Stimulated activated CD4-positive, alpha-beta T cell treated with anti-CD3 and anti-CD28 coated beads, Interleukin-4, amount 100 ng/mL, for 24 hours (primary cell): Measurements from ENCODE around the gene SERTAD4.
"Not testable (repeated sequence)": the region's sequence is repeated elsewhere in the genome, so short reads cannot be mapped to it uniquely, and the experiment has no call there.

ENCODE experiments used
- DNase-seq: peaks from one replicate; pipeline ENCODE4 v3.0.0-alpha.2; 2020

SERTAD4 gene

DNA sequence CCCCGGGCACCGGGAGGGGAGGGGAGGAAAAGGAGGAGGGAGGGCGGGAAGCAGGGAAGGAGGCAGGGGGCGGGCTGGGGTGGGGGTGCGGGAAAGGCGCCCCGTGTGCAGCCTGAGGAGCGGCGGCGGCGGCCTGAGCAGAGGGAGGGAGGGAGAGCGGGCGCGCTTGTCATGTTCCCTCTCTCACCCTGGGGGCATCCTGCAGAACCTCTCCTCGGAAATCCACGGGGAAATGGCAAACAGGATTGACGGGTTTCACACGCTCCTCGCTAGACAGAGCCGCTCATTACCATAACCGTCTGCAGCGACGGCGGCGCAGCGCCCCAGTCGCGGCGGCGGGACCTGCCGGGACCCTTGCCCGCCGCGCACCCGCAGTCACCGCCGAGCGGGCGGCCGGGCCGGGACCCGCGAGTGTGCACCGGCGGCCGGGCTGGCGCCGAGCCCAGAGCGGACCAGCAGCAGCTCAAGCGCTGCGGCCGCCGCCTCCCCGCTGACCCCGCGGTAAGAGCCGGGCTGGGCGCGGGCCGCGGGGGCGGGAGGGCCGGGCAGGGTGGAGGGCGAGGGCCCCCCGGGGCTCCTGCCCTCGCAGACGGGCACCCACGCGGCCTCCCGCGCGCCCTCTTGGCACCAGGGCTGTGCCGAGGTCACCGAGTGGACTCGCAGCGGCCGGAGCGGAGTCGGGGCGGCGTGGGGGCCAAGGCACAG lies at the start of gene SERTAD4:
Gene SERTAD4 (plus strand): TSS at position 286 of the 705 bp plus-strand sequence. CDS start 5,165 bp downstream, outside the sequence.
- DNase-seq = no peak

GRCh38 chr1:210185063-210185462 lies 47.5 kb upstream of the SERTAD4 start:
- no peak for DNase-seq

DNA sequence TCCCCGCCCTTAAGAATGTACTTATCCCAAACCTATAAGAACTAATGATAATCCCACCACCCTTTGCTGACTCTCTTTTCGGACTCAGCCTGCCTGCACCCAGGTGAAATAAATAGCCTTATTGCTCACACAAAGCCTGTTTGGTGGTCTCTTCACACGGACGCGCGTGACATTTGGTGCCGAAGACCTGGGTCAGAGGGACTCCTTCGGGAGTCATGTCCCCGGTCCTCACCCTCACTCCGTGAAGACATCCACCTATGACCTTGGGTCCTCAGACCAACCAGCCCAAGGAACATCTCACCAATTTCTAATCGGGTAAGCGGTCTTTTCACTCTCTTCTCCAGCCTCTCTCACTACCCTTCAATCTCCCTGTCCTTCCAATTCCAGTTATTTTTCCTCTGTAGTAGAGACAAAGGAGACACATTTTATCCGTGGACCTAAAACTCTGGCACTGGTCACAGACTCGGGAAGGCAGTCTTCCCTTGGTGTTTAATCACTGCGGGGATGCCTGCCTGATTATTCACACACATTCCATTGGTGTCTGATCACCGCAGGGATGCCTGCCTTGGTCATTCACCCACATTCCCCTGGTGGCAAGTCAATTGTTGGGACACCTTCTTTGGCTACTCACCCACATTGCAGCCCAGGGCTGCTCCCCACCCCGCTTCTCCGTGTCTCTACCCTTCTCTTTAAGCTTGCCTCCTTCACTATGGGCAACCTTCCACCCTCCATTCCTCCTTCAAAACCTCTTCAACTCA lies 44.6 kb upstream of the SERTAD4 start:
- not testable (repeated sequence) for DNase-seq

GRCh38 chr1:210189426-210189825 lies 43.2 kb upstream of the SERTAD4 start:
- DNase-seq = no peak

DNA sequence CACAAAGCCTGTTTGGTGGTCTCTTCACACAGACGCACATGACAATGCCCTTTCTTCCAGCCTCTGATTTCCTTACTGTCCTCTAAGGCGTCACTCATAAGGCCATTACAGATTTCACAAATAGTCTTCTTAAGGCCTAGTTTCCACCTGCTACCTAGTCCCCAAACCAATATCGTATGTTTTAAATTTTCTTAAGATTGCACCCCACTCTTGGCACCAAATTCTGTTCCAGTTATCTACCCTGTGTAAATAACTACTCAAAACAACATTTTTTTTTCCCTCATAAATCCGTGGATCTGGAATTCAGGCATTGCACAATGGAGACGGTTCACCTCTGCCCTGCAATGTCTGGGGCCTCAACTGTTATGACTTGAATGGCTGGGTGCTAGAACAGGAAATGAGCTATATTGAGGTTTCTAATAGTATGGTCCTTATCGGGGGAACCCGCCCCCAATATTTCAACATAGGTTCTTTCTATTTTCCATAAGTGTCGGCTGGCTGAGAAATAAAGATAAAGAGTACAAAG lies 36.9 kb upstream of the SERTAD4 start:
- DNase-seq = no peak

DNA sequence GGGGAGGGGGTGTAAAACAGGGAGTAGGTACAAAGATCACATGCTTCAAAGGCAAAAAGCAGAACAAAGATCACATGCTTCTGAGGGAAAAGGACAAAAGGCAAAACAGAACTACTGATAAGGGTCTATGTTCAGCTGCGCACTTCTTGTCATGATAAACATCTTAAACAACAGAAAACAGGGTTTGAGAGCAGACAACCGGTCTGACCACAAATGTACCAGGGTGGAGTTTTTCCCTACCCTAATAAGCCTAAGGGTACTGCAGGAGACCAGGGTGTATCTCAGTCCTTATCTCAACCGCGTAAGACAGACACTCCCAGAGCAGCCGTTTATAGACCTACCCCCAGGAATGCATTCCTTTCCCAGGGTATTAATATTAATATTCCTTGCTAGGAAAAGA lies 36.3 kb upstream of the SERTAD4 start:
- not testable (repeated sequence) for DNase-seq

- DNase-seq = no peak
These were observed 33.8 kb upstream of the SERTAD4 start for GRCh38 chr1:210198840-210199239.

DNA sequence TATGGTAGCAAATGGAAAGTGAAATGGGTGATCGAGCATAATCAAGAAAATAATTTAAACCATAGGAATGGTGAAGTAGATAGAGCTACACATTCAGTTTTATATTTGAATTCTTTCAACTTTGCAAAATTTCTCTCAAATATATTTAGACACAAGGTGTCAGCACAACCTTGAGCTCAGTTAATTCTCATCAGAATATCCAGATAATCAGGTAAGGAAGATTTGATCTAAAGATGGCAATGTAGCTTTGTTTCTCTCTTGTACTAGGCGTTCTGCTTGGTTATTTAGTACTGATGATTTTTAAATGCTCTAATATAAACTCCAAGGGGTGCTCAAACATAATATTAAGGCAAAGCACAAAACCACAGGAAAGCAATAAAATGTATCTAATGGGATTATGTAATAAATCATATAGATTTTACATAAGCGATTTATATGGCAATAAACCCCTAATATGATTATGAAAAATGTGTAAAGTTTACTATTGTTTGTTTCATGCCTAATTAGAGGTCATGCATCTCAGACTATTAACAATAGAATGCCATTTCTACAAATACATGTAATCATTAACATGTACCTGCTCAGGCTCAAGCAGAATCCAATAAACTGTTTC lies 32.4 kb upstream of the SERTAD4 start:
- no peak for DNase-seq

- no peak for DNase-seq
These were observed 30.9 kb upstream of the SERTAD4 start for GRCh38 chr1:210201681-210202080.

- DNase-seq = no peak
These were observed 24.8 kb upstream of the SERTAD4 start for GRCh38 chr1:210207597-210208450.

GRCh38 chr1:210213335-210213734 lies 19.3 kb upstream of the SERTAD4 start:
- no peak for DNase-seq

DNA sequence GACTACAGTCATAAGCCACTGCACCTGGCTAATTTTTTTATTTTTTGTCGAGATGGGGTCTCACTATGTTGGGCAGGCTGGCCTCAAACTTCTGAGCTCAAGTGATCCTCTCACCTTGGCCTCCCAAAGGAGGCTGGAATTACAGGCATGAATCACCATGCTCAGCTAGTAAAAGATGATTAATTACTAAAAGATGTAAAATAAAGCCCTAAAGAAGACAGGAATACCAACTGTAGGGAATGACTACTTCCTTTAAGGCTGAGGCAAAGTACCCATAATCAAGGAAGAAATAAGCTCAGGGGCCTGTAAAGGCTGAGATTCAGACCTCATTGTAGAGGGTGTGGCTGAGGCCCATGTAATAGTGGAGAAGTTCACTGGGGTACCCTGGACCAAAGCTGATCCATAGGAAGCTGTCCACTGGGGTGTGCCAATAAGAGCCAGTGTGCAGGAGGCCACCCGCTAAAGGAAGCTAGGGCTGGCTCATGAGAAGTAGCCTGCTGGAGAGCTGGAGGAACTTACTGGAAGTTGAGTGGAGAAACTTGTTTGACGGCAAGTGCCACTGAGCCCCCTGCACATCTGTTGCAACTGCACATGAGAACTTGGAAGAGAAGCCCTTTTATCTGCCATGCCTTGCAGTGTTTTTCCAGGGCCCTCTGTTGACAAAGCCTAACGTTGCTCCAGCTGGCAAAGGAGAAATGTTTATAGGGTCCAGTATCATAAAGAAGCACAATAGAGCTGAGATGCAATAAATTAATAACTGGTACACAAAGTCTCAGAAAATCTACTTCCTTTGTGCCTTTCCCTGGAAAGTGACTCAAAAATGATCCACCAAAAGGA lies 17.8 kb upstream of the SERTAD4 start:
- DNase-seq = no peak

DNA sequence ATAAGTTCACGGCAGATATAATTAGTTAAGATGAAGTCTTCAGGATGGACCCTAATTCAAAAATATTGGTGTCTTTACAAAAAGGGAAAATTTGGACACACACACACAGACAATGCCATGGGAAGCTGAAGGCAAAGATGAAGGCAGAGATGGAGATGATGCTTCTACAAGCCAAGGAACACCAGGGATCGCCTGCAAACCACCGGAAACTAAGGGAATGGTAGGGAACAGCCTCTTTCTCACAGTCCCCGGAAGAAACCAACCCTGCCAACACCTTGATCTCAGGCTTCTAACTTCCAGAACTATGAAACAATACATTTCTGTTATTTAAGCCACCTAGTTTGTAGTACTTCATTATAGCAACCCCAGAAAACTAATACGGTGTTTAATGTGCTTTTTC lies 15.1 kb upstream of the SERTAD4 start:
- DNase-seq = no peak

GRCh38 chr1:210218047-210218446 lies 14.5 kb upstream of the SERTAD4 start:
- no peak for DNase-seq

GRCh38 chr1:210222340-210223006 lies 10.1 kb upstream of the SERTAD4 start:
- DNase-seq = no peak

DNA sequence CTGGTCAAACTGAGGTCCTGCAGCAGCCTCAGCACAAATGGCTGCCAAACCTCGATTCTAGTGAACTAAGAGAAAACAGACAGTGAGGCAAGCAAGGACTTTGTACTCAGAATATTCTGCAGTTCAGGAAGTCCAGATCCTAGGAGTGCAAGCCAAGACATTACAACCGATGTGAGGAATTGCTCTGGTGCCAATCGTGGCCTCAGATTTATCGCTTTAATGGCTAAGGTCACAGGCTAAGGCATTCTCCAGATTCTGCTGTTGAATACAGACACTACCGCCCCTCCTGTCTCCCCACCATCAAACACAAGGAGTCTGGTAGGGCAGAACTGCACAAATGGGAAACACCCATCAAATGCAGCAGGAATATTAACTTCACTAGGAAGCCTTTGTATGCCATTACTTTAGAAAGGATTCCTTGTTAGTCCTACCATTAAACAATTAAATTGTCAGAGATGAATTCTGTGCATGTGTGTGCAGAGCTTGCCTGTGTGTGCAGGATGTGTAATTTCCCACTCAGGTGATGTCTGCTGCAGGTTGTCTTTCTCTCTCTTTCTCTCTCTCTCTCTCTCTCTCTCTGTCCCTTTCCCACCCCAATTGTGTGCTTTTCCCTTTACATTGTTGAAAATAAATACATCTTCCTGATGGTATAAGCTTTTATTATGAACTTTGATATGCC lies 9.2 kb upstream of the SERTAD4 start:
- no peak for DNase-seq

DNA sequence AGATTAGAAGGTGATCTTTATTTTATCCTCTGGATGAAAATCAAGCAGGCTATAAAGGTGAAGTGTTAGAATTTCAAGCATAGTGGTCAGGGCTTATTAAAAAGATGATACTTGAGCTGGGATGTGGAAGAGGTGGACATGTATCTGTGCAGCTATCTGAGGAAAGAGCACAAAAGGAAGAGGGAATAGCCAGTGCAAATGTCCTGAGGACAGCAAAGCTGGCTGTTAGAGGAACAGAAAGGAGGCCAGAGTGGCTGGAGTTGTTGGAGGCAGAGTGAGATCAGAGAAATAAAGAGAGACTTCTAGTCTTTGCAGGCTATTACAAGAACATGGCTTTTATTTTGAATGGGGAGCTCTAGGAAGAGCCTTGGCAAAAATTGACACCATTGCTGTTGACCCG lies 4.4 kb upstream of the SERTAD4 start:
- DNase-seq = no peak

DNA sequence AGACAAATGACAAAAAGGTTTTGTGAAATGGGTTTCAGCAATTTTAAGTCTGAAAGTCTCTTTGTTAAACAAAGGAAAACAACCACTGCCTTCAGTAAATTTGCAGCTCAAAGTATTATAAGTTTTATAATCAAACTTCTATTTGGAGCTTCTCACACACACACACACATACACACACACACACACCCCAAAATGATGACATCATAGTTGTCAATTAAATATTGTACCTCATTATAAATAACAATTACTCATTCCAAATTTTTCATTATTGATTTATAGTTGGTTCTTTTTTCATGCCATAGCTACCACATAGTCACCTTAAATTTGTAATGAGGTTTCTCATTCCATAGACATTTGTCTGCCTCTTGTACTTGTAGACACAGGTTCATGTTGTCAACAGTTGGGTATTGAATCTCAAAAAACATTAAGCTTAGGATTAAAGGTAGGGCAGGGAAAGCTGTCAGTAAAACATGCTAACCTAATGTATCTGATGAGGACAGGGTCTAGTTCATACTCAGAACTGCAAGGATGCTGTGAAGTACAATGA lies 2.4 kb upstream of the SERTAD4 start:
- DNase-seq = no peak

GRCh38 chr1:210231846-210232510 lies 618 bp upstream of the SERTAD4 start:
- no peak for DNase-seq

DNA sequence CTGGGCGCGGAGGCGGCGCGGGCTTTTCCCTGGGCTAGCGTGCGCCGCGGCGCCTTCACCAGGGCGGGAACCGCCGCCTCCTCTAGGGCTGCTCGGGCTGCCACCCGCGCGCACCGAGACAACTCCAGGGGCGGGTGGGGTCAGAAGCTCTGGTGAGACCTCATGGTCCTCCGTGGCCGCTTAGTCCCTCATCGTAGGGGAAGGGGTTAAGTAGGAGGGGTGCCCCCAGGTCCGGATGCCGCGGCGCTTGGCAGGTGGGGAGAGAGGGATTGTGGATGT lies 559 bp downstream of the SERTAD4 start:
- no peak for DNase-seq
